ENCODE results near the gene AGBL1.

- TF ChIP-seq, protein P1, sequence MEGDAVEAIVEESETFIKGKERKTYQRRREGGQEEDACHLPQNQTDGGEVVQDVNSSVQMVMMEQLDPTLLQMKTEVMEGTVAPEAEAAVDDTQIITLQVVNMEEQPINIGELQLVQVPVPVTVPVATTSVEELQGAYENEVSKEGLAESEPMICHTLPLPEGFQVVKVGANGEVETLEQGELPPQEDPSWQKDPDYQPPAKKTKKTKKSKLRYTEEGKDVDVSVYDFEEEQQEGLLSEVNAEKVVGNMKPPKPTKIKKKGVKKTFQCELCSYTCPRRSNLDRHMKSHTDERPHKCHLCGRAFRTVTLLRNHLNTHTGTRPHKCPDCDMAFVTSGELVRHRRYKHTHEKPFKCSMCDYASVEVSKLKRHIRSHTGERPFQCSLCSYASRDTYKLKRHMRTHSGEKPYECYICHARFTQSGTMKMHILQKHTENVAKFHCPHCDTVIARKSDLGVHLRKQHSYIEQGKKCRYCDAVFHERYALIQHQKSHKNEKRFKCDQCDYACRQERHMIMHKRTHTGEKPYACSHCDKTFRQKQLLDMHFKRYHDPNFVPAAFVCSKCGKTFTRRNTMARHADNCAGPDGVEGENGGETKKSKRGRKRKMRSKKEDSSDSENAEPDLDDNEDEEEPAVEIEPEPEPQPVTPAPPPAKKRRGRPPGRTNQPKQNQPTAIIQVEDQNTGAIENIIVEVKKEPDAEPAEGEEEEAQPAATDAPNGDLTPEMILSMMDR (IDR thresholded peaks at IDR 0.05; ENCODE audit: insufficient read depth, low read depth, low read length): no peak
- TF ChIP-seq EZH2 (IDR thresholded peaks at IDR 0.05; ENCODE audit: insufficient read depth, low read length): no peak
These were observed 34.7 kb upstream of the AGBL1 start for GRCh38 chr15:86044981-86045380.
